Rectal smooth muscle tissue (tissue), 1 donor: ENCODE results near the gene AMDHD1.

Experiments
- H3K27ac ChIP-seq: one replicate; pipeline ENCODE4 v1.7.0; 2013; ENCODE audit warnings: low read depth, low read length, inconsistent platforms
- H3K27me3 ChIP-seq: one replicate; pipeline ENCODE4 v1.7.0; 2013; ENCODE audit warnings: low read length; ENCODE audit not compliant: control insufficient read depth, insufficient read depth
- H3K36me3 ChIP-seq: one replicate; pipeline ENCODE4 v1.7.0; 2013; ENCODE audit warnings: low read length; ENCODE audit not compliant: control insufficient read depth, insufficient read depth
- H3K4me1 ChIP-seq: one replicate; pipeline ENCODE4 v1.7.0; 2013; ENCODE audit warnings: low read length; ENCODE audit not compliant: control insufficient read depth, insufficient read depth
- H3K4me3 ChIP-seq: one replicate; pipeline ENCODE4 v1.7.0; 2013; ENCODE audit warnings: low read length
- H3K9ac ChIP-seq: one replicate; pipeline ENCODE4 v1.7.0; 2013; ENCODE audit warnings: low read length

The AMDHD1 gene

DNA sequence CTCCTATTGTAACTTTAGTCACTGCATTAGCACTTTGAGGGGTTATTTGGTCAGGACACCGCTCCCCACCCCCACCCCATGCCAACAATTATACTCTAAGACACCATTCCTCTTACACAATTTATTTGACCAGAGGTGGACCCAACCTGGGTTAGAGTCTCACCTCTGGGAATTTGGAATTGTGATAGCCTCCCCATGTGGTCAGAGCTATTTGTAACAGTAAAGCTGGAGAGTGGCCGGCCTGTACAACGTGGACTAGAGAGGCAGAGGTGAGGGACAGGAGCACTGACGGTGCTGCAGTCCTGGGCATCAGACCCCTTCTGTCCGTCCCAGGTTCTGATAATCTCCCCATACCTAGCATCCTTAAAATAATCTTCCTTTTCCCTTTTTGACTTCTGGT, 56.4 kb downstream of the AMDHD1 start:
- no peak overlapping the region for H3K9ac ChIP-seq
- no peak overlapping the region for H3K27ac ChIP-seq
- peaks cover 5% of the 10 kb centered on the region for H3K36me3 ChIP-seq
- no peak overlapping the region for H3K4me3 ChIP-seq
- H3K27me3 ChIP-seq, result no peaks in the 10 kb centered on the region
- no peaks in the 10 kb centered on the region for H3K4me1 ChIP-seq

DNA sequence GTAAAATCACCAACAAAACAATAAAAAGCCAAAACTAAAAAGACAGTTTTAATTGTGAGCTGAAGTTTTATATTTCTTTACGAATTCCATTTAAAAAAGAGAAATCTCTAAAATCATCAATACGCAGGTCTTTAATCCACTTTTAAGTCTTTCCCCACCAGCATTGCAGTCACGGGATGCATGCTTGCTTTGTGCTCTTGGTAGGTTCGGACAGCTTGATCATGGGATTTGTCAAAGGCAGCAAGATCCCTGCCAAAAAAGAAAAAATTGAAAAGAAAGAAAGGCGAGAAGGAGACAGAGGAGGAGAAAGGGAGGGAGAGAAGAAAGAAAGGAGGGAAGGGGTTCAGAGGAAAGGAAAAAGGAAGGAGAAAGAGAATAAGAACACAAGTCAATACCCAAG, 57.7 kb downstream of the AMDHD1 start:
- Histone ChIP-seq H3K9ac (no peak overlapping the region), H3K27me3 (no peaks in the 10 kb centered on the region), H3K27ac (no peak overlapping the region), H3K4me1 (no peaks in the 10 kb centered on the region), H3K36me3 (peaks cover 13% of the 10 kb centered on the region), H3K4me3 (no peak overlapping the region)

DNA sequence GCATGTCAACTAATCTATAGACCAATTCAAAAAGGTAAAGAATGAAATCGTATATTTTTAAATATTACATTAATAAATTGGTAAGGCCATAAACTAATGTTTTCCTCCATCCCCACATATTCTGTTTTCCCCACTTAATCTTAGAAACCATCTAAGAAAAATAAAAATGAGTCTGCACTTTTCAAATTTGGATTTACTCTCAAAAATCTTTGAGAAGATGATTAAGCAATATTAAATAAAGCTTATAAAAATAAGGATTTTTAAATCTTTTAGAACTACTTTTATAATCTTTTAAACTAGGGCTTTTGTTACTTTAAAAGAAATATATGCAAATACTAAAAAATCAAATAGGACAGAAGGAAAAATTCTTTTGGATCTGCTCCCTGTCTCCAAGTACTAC, 63.6 kb downstream of the AMDHD1 start:
- Histone ChIP-seq H3K27me3 (no peaks in the 10 kb centered on the region), H3K27ac (no peak overlapping the region), H3K36me3 (peaks cover 22% of the 10 kb centered on the region), H3K9ac (no peak overlapping the region), H3K4me1 (no peaks in the 10 kb centered on the region), H3K4me3 (no peak overlapping the region)

DNA sequence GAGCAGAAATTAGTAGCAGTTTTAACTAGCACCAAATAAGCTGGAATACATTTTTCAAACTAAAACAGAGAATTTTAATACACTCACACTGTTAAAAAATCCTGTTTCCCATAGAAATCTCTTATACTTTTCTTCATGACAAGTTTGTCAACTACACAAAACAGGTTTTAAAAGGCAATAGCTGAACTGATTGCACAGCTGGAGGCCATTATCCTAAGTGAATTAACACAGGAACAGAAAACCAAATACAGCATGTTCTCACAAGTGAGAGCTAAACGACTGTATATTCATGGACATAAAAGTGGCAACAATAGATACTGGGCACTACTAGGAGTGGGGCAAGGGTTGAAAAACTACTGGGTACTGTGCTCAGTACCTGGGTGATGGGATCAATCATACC, 64.6 kb downstream of the AMDHD1 start:
- Histone ChIP-seq H3K9ac (no peak overlapping the region), H3K27ac (no peak overlapping the region), H3K36me3 (peaks cover 32% of the 10 kb centered on the region), H3K4me3 (no peak overlapping the region), H3K27me3 (no peaks in the 10 kb centered on the region), H3K4me1 (no peaks in the 10 kb centered on the region)

DNA sequence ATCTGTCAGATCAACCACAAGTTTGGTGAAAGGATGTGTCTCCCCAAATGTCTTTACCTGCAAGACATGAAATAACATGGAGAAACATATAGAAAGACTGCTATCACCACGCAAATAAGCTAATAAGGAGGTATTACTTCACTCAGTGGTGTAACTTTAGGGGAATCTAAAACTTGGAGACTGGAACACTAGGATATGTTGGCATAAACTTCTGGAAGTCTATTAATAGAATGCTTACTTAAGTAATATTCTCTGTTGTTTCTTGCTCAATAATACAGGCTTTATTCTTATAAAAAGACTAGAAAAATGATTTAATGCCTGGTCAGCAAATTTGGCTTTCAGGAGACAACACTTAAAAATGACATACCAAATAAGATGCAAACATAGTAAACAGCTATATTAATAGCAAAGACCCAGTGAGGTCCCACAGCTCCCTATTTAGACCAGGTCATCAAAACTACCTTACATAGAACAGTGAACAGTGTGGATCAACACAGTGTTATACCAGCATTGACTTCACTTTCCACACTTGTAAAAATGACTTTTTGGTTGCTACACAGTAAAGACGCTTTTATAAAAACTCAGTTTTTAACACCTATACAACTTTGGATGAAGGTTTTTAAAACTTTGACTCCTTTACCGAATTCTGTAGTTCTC, 71.9 kb downstream of the AMDHD1 start:
- no peaks in the 10 kb centered on the region for H3K27me3 ChIP-seq
- H3K36me3 ChIP-seq, result peaks cover 16% of the 10 kb centered on the region
- H3K9ac ChIP-seq, result no peak overlapping the region
- H3K4me3 ChIP-seq, result no peak overlapping the region
- H3K4me1 ChIP-seq, result no peaks in the 10 kb centered on the region
- H3K27ac ChIP-seq, result no peak overlapping the region

DNA sequence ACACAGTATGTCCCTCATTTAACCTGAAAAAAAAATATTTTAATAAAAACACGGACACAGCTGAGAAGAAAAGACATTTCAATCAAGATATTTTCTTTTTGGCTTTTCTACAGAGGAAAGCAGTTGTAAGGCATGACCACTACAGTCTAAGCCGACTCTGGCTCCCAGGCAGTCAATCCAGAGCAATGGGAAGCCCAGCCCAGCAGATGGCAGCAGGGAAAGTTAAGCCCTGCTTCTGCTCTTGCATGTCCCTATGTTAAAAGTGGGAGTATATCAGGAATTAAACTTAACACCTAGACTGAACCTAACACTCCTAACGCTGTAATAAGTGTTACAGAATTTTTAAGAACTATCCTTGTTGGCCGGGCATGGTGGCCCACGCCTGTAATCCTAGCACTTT, 72.5 kb downstream of the AMDHD1 start:
- Histone ChIP-seq H3K27me3 (no peaks in the 10 kb centered on the region), H3K4me3 (no peak overlapping the region), H3K36me3 (peaks cover 16% of the 10 kb centered on the region), H3K9ac (no peak overlapping the region), H3K27ac (no peak overlapping the region), H3K4me1 (no peaks in the 10 kb centered on the region)
